ENCODE results near the gene SNX33.

SNX33 gene

DNA sequence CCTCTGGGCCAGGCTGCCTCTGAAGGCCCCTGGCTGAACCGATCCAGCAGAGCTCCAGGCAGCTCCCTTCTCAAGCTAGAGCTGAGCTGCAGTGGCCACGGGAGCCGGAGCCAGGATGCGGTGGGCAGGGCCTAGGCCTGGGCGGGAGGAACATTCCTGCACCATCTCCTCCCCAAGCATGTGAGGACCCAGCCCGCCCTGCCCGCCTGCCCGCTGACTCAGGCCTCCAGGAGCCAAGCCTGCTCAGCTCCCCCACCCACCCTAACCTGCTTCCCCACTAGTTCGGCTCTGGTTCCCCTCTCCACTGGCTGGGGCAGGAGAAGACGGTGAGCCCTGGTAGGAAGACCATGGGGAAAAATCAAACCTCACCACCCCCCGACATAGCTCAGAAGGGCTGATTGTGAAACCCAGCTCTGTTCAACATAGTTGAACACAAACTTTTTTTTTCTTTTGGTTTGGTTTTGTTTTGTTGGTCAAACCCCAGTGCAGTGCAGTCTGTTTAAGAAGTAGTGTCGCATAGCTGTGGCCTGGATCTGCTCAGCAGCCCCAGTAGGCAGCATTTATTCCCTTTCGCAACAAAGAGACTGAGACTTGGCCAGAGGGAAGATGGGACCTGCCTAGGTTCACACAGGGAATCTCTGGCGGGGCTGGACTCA is 13.5 kb downstream of the SNX33 start:
- Histone ChIP-seq H3K36me3 (ENCODE audit: low read length) (no peaks in the 10 kb centered on the region), H3K27me3 (ENCODE audit: low read length) (no peaks in the 10 kb centered on the region), H3K4me2 (ENCODE audit: low read depth, low read length, poor library complexity, severe bottlenecking) (no peak overlapping the region), H4K20me1 (ENCODE audit: low read depth, low read length) (no peaks in the 10 kb centered on the region), H3K9ac (ENCODE audit: low read length) (no peak overlapping the region), H3K79me2 (ENCODE audit: insufficient read depth, low read length) (no peaks in the 10 kb centered on the region), H3K27ac (ENCODE audit: low read depth, low read length) (no peak overlapping the region), H3K9me3 (ENCODE audit: insufficient read depth, low read length) (no peaks in the 10 kb centered on the region), H3K4me3 (ENCODE audit: insufficient read depth, low read length, poor library complexity, severe bottlenecking) (no peak overlapping the region), H3K9me2 (replicated peaks; ENCODE audit: insufficient read depth, low read length) (no peaks in the 10 kb centered on the region), H2AFZ (ENCODE audit: low read depth, low read length, severe bottlenecking) (no peak overlapping the region), H3F3A (ENCODE audit: insufficient read depth) (no peaks in the 10 kb centered on the region)
- no peak for TF ChIP-seq EZH2phosphoT487 (conservative IDR thresholded peaks at IDR 0.05; ENCODE audit: low read length)
- TF ChIP-seq, protein P1, sequence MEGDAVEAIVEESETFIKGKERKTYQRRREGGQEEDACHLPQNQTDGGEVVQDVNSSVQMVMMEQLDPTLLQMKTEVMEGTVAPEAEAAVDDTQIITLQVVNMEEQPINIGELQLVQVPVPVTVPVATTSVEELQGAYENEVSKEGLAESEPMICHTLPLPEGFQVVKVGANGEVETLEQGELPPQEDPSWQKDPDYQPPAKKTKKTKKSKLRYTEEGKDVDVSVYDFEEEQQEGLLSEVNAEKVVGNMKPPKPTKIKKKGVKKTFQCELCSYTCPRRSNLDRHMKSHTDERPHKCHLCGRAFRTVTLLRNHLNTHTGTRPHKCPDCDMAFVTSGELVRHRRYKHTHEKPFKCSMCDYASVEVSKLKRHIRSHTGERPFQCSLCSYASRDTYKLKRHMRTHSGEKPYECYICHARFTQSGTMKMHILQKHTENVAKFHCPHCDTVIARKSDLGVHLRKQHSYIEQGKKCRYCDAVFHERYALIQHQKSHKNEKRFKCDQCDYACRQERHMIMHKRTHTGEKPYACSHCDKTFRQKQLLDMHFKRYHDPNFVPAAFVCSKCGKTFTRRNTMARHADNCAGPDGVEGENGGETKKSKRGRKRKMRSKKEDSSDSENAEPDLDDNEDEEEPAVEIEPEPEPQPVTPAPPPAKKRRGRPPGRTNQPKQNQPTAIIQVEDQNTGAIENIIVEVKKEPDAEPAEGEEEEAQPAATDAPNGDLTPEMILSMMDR (IDR thresholded peaks at IDR 0.05; ENCODE audit: insufficient read depth, low read length, poor library complexity, severe bottlenecking), result no peak

DNA sequence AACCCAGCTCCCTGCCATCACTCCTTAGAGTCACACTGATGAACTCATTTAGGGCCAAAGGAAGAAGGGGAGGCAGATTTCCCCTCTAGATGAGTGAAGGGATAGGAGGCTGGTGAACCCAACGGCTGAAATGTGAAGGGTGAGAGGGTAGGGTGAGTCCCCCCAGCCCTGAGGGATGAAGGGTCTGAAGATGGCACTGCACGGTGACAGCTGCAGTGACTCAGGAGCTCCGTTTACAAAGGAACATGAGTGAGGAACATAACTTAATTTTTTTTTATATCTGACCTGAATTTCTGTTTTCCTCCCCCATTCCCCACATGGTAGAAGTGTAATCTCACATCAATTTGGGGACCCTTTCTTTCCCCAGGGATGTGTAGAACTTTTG is 14.0 kb downstream of the SNX33 start:
- no peak overlapping the region for H3K4me3 ChIP-seq (ENCODE audit: insufficient read depth, low read length, poor library complexity, severe bottlenecking)
- H4K20me1 ChIP-seq (ENCODE audit: low read depth, low read length), result no peaks in the 10 kb centered on the region
- H3K36me3 ChIP-seq (ENCODE audit: low read length), result no peaks in the 10 kb centered on the region
- H3K27me3 ChIP-seq (ENCODE audit: low read length), result no peaks in the 10 kb centered on the region
- no peaks in the 10 kb centered on the region for H3F3A ChIP-seq (ENCODE audit: insufficient read depth)
- TF ChIP-seq EZH2phosphoT487 (conservative IDR thresholded peaks at IDR 0.05; ENCODE audit: low read length), result no peak
- TF ChIP-seq, protein P1 (IDR thresholded peaks at IDR 0.05; ENCODE audit: insufficient read depth, low read length, poor library complexity, severe bottlenecking), result no peak
- no peaks in the 10 kb centered on the region for H3K9me3 ChIP-seq (ENCODE audit: insufficient read depth, low read length)
- H3K79me2 ChIP-seq (ENCODE audit: insufficient read depth, low read length), result no peaks in the 10 kb centered on the region
- H3K9me2 ChIP-seq (replicated peaks; ENCODE audit: insufficient read depth, low read length), result no peaks in the 10 kb centered on the region
- no peak overlapping the region for H3K9ac ChIP-seq (ENCODE audit: low read length)
- no peak overlapping the region for H2AFZ ChIP-seq (ENCODE audit: low read depth, low read length, severe bottlenecking)
- H3K27ac ChIP-seq (ENCODE audit: low read depth, low read length), result no peak overlapping the region
- no peak overlapping the region for H3K4me2 ChIP-seq (ENCODE audit: low read depth, low read length, poor library complexity, severe bottlenecking)

DNA sequence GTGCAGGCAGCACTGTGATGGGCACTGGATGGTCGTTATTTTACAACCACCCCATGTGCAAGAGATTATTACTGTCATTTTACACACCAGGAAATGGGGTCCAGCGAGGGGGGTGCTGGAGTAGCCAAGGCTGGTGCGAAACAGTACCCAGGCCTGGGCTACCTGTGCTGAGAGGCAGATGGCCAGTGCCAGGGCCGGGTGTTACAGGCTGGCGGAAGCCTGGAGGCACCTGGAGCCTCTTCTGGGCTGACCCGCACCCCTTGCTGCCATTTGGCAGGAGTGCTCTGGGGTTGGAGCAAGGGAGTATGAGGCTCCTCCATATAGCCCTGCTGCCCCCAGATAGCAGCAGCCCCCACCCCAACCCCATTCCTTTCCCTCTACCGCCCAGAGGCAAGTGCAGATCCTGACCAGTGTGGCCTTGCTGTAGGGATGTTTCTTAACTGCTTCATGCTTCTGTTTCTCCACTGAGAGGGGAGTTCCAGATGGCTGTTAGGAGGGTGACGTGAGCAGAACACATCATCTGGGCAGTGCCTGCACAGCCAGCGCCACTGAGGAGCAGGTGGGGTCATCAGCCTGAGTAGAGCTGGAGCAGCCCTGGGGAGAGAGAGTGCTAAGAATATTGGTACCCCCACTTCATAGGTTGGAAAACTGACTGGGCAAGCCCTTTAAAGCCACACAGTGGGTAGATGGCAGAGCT is 15.3 kb downstream of the SNX33 start:
- no peak for TF ChIP-seq EZH2phosphoT487 (conservative IDR thresholded peaks at IDR 0.05; ENCODE audit: low read length)
- TF ChIP-seq, protein P1 (IDR thresholded peaks at IDR 0.05; ENCODE audit: insufficient read depth, low read length, poor library complexity, severe bottlenecking), result no peak
- no peaks in the 10 kb centered on the region for H3F3A ChIP-seq (ENCODE audit: insufficient read depth)

More for the DNA sequence above, 15.3 kb downstream of the SNX33 start:
- Histone ChIP-seq H3K9ac (ENCODE audit: low read length) (no peak overlapping the region), H3K79me2 (ENCODE audit: insufficient read depth, low read length) (no peaks in the 10 kb centered on the region), H3K27ac (ENCODE audit: low read depth, low read length) (no peak overlapping the region), H3K4me2 (ENCODE audit: low read depth, low read length, poor library complexity, severe bottlenecking) (no peak overlapping the region), H3K36me3 (ENCODE audit: low read length) (no peaks in the 10 kb centered on the region), H2AFZ (ENCODE audit: low read depth, low read length, severe bottlenecking) (no peak overlapping the region), H3K9me3 (ENCODE audit: insufficient read depth, low read length) (no peaks in the 10 kb centered on the region), H4K20me1 (ENCODE audit: low read depth, low read length) (no peaks in the 10 kb centered on the region), H3K4me3 (ENCODE audit: insufficient read depth, low read length, poor library complexity, severe bottlenecking) (no peak overlapping the region), H3K9me2 (replicated peaks; ENCODE audit: insufficient read depth, low read length) (no peaks in the 10 kb centered on the region), H3K27me3 (ENCODE audit: low read length) (no peaks in the 10 kb centered on the region)

All from SU-DHL-6 (cell line).